Neuronal stem cell (in vitro differentiated cells): ENCODE results near the gene ZMIZ1.

Experiments
- DNase-seq: peaks from one replicate; pipeline ENCODE4 v3.0.0-alpha.2; 2013; ENCODE audit warnings: low spot score
- H2AFZ ChIP-seq: one replicate; pipeline ENCODE4 v1.6.1; 2013; ENCODE audit warnings: mild to moderate bottlenecking, low read length, inconsistent platforms
- H2AK5ac ChIP-seq: 2 replicates; pipeline ENCODE4 v1.6.1; 2013; ENCODE audit warnings: low read depth, mild to moderate bottlenecking, inconsistent platforms, low read length, moderate library complexity, mixed read lengths
- H2BK120ac ChIP-seq: 2 replicates; pipeline ENCODE4 v1.6.1; 2013; ENCODE audit warnings: low read depth, mild to moderate bottlenecking, inconsistent platforms, low read length, moderate library complexity, mixed read lengths
- H2BK12ac ChIP-seq: one replicate; pipeline ENCODE4 v1.6.1; 2013; ENCODE audit warnings: low read length, inconsistent platforms
- H2BK15ac ChIP-seq: 2 replicates; pipeline ENCODE4 v1.6.1; 2013; ENCODE audit warnings: mild to moderate bottlenecking, low read length, inconsistent platforms, mixed read lengths
- H2BK5ac ChIP-seq: one replicate; pipeline ENCODE4 v1.6.1; 2013; ENCODE audit warnings: inconsistent platforms, mild to moderate bottlenecking, low read length, moderate library complexity
- H3K14ac ChIP-seq: one replicate; pipeline ENCODE4 v1.6.1; 2013; ENCODE audit warnings: low read length, inconsistent platforms
- H3K18ac ChIP-seq: 2 replicates; pipeline ENCODE4 v1.6.1; 2013; ENCODE audit warnings: low read length, inconsistent platforms
- H3K23ac ChIP-seq: 2 replicates; pipeline ENCODE4 v1.6.1; 2013; ENCODE audit warnings: low read depth, mild to moderate bottlenecking, mixed read lengths, low read length, inconsistent platforms; ENCODE audit not compliant: poor library complexity
- H3K27ac ChIP-seq: replicated peaks from 3 replicates; pipeline ENCODE4 v1.5.1; 2013; ENCODE audit warnings: low read length, inconsistent platforms
- H3K27me3 ChIP-seq, 3 experiments: 2 replicates each; pipeline ENCODE4 v1.6.1; 2013; ENCODE audit warnings: low read length in 3 of 3, mild to moderate bottlenecking in 2 of 3, inconsistent platforms in 1 of 3, low read depth in 1 of 3, mixed read lengths in 1 of 3, moderate library complexity in 1 of 3; ENCODE audit not compliant: control insufficient read depth in 3 of 3, insufficient read depth in 3 of 3
- H3K36me3 ChIP-seq, 2 donors: replicated peaks in 1 of 2; 2 replicates each; pipeline ENCODE4 v1.6.1; 2013; ENCODE audit warnings: low read length in 2 of 2; ENCODE audit not compliant: control insufficient read depth in 2 of 2, insufficient read depth in 2 of 2
- H3K4ac ChIP-seq: 2 replicates; pipeline ENCODE4 v1.6.1; 2013; ENCODE audit warnings: inconsistent platforms, mild to moderate bottlenecking, low read length, moderate library complexity
- H3K4me1 ChIP-seq, 2 donors: 1 replicate in 1 of 2; 2 replicates in 1 of 2; pipeline ENCODE4 v1.6.1; 2013; ENCODE audit warnings: low read length in 2 of 2, low read depth in 1 of 2; ENCODE audit not compliant: control insufficient read depth in 2 of 2, insufficient read depth in 1 of 2
- H3K4me2 ChIP-seq: one replicate; pipeline ENCODE4 v1.6.1; 2013; ENCODE audit warnings: mild to moderate bottlenecking, low read length, inconsistent platforms; ENCODE audit not compliant: insufficient read depth, poor library complexity, severe bottlenecking
- H3K4me3 ChIP-seq, 2 donors: 2 replicates each; pipeline ENCODE4 v1.5.1; 2013; ENCODE audit warnings: low read length in 2 of 2, mild to moderate bottlenecking in 2 of 2, inconsistent platforms in 1 of 2, moderate library complexity in 1 of 2
- H3K79me1 ChIP-seq: one replicate; pipeline ENCODE4 v1.6.1; 2013; ENCODE audit warnings: low read depth, mild to moderate bottlenecking, inconsistent platforms, low read length, moderate library complexity
- H3K9ac ChIP-seq: one replicate; pipeline ENCODE4 v1.6.1; 2013; ENCODE audit warnings: mild to moderate bottlenecking, low read depth, low read length, inconsistent platforms; ENCODE audit not compliant: poor library complexity
- H3K9me3 ChIP-seq, 2 donors: replicated peaks in 1 of 2; 2 replicates each; pipeline versions ENCODE3 to v1.6.1; 2013; ENCODE audit warnings: low read length in 2 of 2, mild to moderate bottlenecking in 2 of 2, inconsistent platforms in 1 of 2, low read depth in 1 of 2, mixed read lengths in 1 of 2, moderate library complexity in 1 of 2; ENCODE audit not compliant: control insufficient read depth in 2 of 2, insufficient read depth in 1 of 2
- H4K8ac ChIP-seq: one replicate; pipeline ENCODE4 v1.6.1; 2013; ENCODE audit warnings: low read depth, mild to moderate bottlenecking, inconsistent platforms, low read length, moderate library complexity
- H4K91ac ChIP-seq: one replicate; pipeline ENCODE4 v1.6.1; 2013; ENCODE audit warnings: low read length, low read depth, mild to moderate bottlenecking, inconsistent platforms; ENCODE audit not compliant: poor library complexity
- WGBS, 2 donors: extraction: QIAGEN DNeasy Blood & Tissue Kit; methylation state at CpG; one replicate each; pipeline ENCODE4 v1.1.7; 2013; ENCODE audit warnings: missing lambda C conversion rate in 2 of 2, mixed read lengths in 1 of 2; ENCODE audit not compliant: insufficient read length in 2 of 2, insufficient replicate concordance in 1 of 2; ENCODE audit errors: extremely low coverage in 2 of 2; 5-methylcytosine and 5-hydroxymethylcytosine counted together

ZMIZ1 gene

GRCh38 chr10:79145517-79146470, 77.0 kb downstream of the ZMIZ1 start:
- Histone ChIP-seq H3K27ac (no peak overlapping the region), H4K91ac (no peak overlapping the region), H3K4ac (no peak overlapping the region), H3K36me3 (peaks cover 11 to 77% of the 10 kb centered on the region in 2 donors), H2BK12ac (no peak overlapping the region), H3K27me3 (no peaks in the 10 kb centered on the region), H3K4me1 (peaks cover 15 to 38% of the 10 kb centered on the region in 2 donors), H4K8ac (no peak overlapping the region), H3K79me1 (peaks cover 15% of the 10 kb centered on the region), H2AK5ac (no peak overlapping the region), H3K4me3 (no peak overlapping the region), H3K14ac (no peak overlapping the region), H2AFZ (no peak overlapping the region), H3K4me2 (no peak overlapping the region), H3K9me3 (no peaks in the 10 kb centered on the region), H3K18ac (no peak overlapping the region), H2BK5ac (no peak overlapping the region), H3K9ac (no peak overlapping the region), H3K23ac (no peak overlapping the region), H2BK15ac (no peak overlapping the region), H2BK120ac (no peak overlapping the region)
- DNase-seq = no peak
- no CpG with 5 or more reads among the region's 9 CpGs for WGBS, 2 donors

GRCh38 chr10:79146611-79147130, 77.9 kb downstream of the ZMIZ1 start:
- Histone ChIP-seq H3K79me1 (peaks cover 21% of the 10 kb centered on the region), H3K23ac (no peak overlapping the region), H4K91ac (no peak overlapping the region), H3K9me3 (no peaks in the 10 kb centered on the region), H2BK12ac (no peak overlapping the region), H2BK5ac (no peak overlapping the region), H2AK5ac (no peak overlapping the region), H3K4me1 (peaks cover 12 to 43% of the 10 kb centered on the region in 2 donors), H2BK15ac (peak overlapping the region; percentile 14), H4K8ac (no peak overlapping the region), H3K4me3 (no peak overlapping the region), H2AFZ (no peak overlapping the region), H2BK120ac (no peak overlapping the region), H3K14ac (no peak overlapping the region), H3K27me3 (no peaks in the 10 kb centered on the region), H3K4ac (no peak overlapping the region), H3K4me2 (no peak overlapping the region), H3K18ac (no peak overlapping the region), H3K36me3 (peaks cover 8 to 76% of the 10 kb centered on the region in 2 donors), H3K27ac (no peak overlapping the region), H3K9ac (no peak overlapping the region)
- DNase-seq = no peak
- no CpG with 5 or more reads among the region's 13 CpGs for WGBS, 2 donors

- WGBS, 2 donors = no CpG with 5 or more reads among the region's 5 CpGs
- Histone ChIP-seq H3K18ac (no peak overlapping the region), H3K9ac (no peak overlapping the region), H3K79me1 (peaks cover 19% of the 10 kb centered on the region), H3K4me3 (no peak overlapping the region), H3K27ac (no peak overlapping the region), H3K36me3 (peaks cover 6 to 70% of the 10 kb centered on the region in 2 donors), H2BK15ac (no peak overlapping the region), H3K4ac (no peak overlapping the region), H3K9me3 (no peaks in the 10 kb centered on the region), H3K14ac (no peak overlapping the region), H4K91ac (no peak overlapping the region), H2BK120ac (no peak overlapping the region), H3K23ac (no peak overlapping the region), H3K4me1 (peaks cover 12 to 44% of the 10 kb centered on the region in 2 donors), H2BK5ac (no peak overlapping the region), H2AK5ac (no peak overlapping the region), H2AFZ (no peak overlapping the region), H3K27me3 (no peaks in the 10 kb centered on the region), H3K4me2 (no peak overlapping the region), H4K8ac (no peak overlapping the region), H2BK12ac (no peak overlapping the region)
- DNase-seq = no peak
Measured at GRCh38 chr10:79147306-79147705, 78.5 kb downstream of the ZMIZ1 start.

- no peak overlapping the region for H2BK120ac ChIP-seq
- no peak overlapping the region for H4K8ac ChIP-seq
- no peak overlapping the region for H3K4me3 ChIP-seq
- H3K23ac ChIP-seq = peak overlapping the region; percentile 28
- no peak overlapping the region for H2AK5ac ChIP-seq
- no peak overlapping the region for H3K4ac ChIP-seq
- H3K4me1 ChIP-seq = peaks cover 12 to 44% of the 10 kb centered on the region in 2 donors
- H3K36me3 ChIP-seq = peaks cover 2 to 69% of the 10 kb centered on the region in 2 donors
- H3K18ac ChIP-seq = no peak overlapping the region
- no CpG with 5 or more reads among the region's 7 CpGs for WGBS, 2 donors
- no peak overlapping the region for H2AFZ ChIP-seq
- H3K9ac ChIP-seq = no peak overlapping the region
- peaks cover 19% of the 10 kb centered on the region for H3K79me1 ChIP-seq
- H2BK15ac ChIP-seq = no peak overlapping the region
- no peak overlapping the region for H3K14ac ChIP-seq
- H3K9me3 ChIP-seq = no peaks in the 10 kb centered on the region
- H2BK5ac ChIP-seq = no peak overlapping the region
- no peak for DNase-seq
- no peak overlapping the region for H3K27ac ChIP-seq
- H3K27me3 ChIP-seq = no peaks in the 10 kb centered on the region
- no peak overlapping the region for H4K91ac ChIP-seq
- no peak overlapping the region for H3K4me2 ChIP-seq
- no peak overlapping the region for H2BK12ac ChIP-seq
Measured at GRCh38 chr10:79147796-79148451, 79.2 kb downstream of the ZMIZ1 start.
